HCT116 (cell line): ENCODE measurements around the gene DUXA.

Experiments used
- ATF3 ChIP-seq: IDR thresholded peaks from 2 replicates; pipeline ENCODE4 v1.6.1; 2012
- CTCF ChIP-seq, 3 experiments: fragments of 200-600 bp in 1 of 3; sonication (generic) in 1 of 3; IDR thresholded peaks in 2 of 3; conservative IDR thresholded peaks in 1 of 3; 2 replicates each; pipeline ENCODE4 v1.5.1; 2012 to 2017; ENCODE audit warnings: low read depth in 2 of 3, low read length in 2 of 3, antibody characterized with exemption in 1 of 3, borderline replicate concordance in 1 of 3, control low read depth in 1 of 3, mild to moderate bottlenecking in 1 of 3, mixed read lengths in 1 of 3, mixed run types in 1 of 3, moderate library complexity in 1 of 3; ENCODE audit not compliant: insufficient read depth in 1 of 3
- EZH2phosphoT487 ChIP-seq: fragments of 200-600 bp; IDR thresholded peaks from 2 replicates; pipeline ENCODE4 v1.6.1; 2018; ENCODE audit warnings: antibody characterized with exemption, borderline replicate concordance
- FOSL1 ChIP-seq: IDR thresholded peaks from 2 replicates; pipeline ENCODE4 v1.6.1; 2012; ENCODE audit warnings: low read depth
- POLR2AphosphoS5 ChIP-seq: IDR thresholded peaks from 2 replicates; pipeline ENCODE4 v1.6.1; 2011; ENCODE audit warnings: mild to moderate bottlenecking, low read depth, low read length, moderate library complexity
- SP1 ChIP-seq: IDR thresholded peaks from 2 replicates; pipeline ENCODE4 v1.6.1; 2012; ENCODE audit warnings: low read depth
- YY1 ChIP-seq: IDR thresholded peaks from 2 replicates; pipeline ENCODE4 v1.6.1; 2011; ENCODE audit warnings: low read length, low read depth, moderate library complexity, mild to moderate bottlenecking; ENCODE audit not compliant: insufficient replicate concordance; ENCODE audit errors: extremely low read depth
- ZBTB33 ChIP-seq: IDR thresholded peaks from 2 replicates; pipeline ENCODE4 v1.6.1; 2011; ENCODE audit warnings: mild to moderate bottlenecking, low read length, moderate library complexity; ENCODE audit not compliant: insufficient replicate concordance; ENCODE audit errors: extremely low read depth
- ZNF274 ChIP-seq: fragments of 200-500 bp; sonication (Bioruptor generic); IDR thresholded peaks from 2 replicates; pipeline ENCODE4 v1.6.1; 2014; ENCODE audit warnings: mild to moderate bottlenecking, low read depth, low read length, inconsistent platforms

GRCh38 chr19:57192077-57192420 is 24.8 kb upstream of the DUXA start:
- TF ChIP-seq ZBTB33 (no peak), POLR2AphosphoS5 (no peak), ZNF274 (no peak), EZH2phosphoT487 (no peak), CTCF (IDR thresholded peaks at IDR 0.05 in 2 of 3, conservative IDR thresholded peaks at IDR 0.05 in 1 of 3; ENCODE audit: borderline replicate concordance in 1 of 3, insufficient read depth in 1 of 3, low read depth in 2 of 3, low read length in 2 of 3) (no peak), ATF3 (no peak), SP1 (no peak), YY1 (no peak), FOSL1 (no peak)
